Kidney epithelial cell (primary cell): Measurements from ENCODE around the gene COL27A1. TPM values are rescaled to one million over a fixed set of nuclear protein-coding genes. Genes with fewer than 3 reads are reported as not detected.

Experiments used
- DNase-seq: peaks from one replicate; pipeline ENCODE4 v3.0.0-alpha.2; 2010; ENCODE audit warnings: low read depth
- H3K27me3 ChIP-seq: 2 replicates; pipeline ENCODE4 v1.6.0; 2011; ENCODE audit warnings: low read length; ENCODE audit not compliant: control insufficient read depth, insufficient read depth
- H3K36me3 ChIP-seq: 2 replicates; pipeline ENCODE4 v1.5.1; 2011; ENCODE audit warnings: low read length; ENCODE audit not compliant: control insufficient read depth, insufficient read depth
- H3K4me3 ChIP-seq: 2 replicates; pipeline ENCODE4 v1.5.1; 2011; ENCODE audit warnings: low read depth, mild to moderate bottlenecking, control low read depth, low read length
- total RNA-seq: library from RNA; depleted of rRNA; stranded (reverse); fragments of >200 nt; gene quantifications from 2 replicates; pipeline ENCODE4 v1.2.3, GENCODE V29; 2015
- TF ChIP-seq, protein P1 (sequence below): IDR thresholded peaks from 2 replicates; pipeline ENCODE4 v1.5.1; 2011; ENCODE audit warnings: mild to moderate bottlenecking, moderate library complexity, low read length, control low read depth, inconsistent platforms; ENCODE audit not compliant: insufficient read depth, poor library complexity, severe bottlenecking

Gene COL27A1
- total RNA-seq, 1 donor from 2014 or later, result 8.4 TPM

DNA sequence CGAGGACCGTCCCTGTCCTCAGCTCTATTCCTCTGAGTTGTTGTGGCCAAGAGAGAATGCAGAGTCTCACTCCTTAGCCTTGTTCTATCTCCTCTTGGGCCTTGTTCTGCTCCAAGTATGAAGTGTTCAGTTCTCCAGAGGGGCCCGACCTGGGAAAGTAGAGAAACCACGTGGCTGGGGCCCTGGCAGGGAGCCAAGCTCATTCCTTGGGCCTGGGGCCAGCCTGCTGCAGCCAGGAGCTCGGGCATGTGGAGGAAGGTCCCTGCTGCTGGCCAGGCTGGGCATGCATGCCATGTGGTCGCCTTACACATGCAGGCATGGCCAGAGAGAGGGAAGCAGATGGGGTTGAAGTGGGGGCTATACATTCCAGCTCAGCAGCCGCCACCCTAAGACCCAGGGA lies 60.7 kb downstream of the COL27A1 start:
- TF ChIP-seq, protein P1, sequence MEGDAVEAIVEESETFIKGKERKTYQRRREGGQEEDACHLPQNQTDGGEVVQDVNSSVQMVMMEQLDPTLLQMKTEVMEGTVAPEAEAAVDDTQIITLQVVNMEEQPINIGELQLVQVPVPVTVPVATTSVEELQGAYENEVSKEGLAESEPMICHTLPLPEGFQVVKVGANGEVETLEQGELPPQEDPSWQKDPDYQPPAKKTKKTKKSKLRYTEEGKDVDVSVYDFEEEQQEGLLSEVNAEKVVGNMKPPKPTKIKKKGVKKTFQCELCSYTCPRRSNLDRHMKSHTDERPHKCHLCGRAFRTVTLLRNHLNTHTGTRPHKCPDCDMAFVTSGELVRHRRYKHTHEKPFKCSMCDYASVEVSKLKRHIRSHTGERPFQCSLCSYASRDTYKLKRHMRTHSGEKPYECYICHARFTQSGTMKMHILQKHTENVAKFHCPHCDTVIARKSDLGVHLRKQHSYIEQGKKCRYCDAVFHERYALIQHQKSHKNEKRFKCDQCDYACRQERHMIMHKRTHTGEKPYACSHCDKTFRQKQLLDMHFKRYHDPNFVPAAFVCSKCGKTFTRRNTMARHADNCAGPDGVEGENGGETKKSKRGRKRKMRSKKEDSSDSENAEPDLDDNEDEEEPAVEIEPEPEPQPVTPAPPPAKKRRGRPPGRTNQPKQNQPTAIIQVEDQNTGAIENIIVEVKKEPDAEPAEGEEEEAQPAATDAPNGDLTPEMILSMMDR, result no peak
- no peak for DNase-seq
- peaks cover 3% of the 10 kb centered on the region for H3K36me3 ChIP-seq

DNA sequence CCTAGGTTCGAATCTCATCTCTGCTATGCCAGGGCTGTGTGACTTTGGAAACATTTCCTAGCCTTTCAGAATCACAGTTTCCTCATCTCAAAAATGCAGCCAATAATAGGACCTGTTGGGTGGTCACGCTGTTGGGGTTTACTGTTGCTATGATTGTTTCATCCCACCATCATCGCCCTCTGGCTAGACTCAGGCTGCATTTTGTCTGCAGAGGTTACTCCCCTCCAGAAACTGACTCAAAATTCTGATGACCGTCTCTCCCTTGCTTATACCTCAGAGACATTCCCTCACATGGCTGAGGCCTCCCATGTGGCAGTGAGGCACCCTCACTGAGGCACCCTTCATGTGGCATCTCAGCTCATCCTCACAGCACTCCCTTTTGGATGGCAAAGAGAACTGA lies 61.6 kb downstream of the COL27A1 start:
- no peak for DNase-seq
- Histone ChIP-seq H3K4me3 (no peak overlapping the region), H3K27me3 (no peaks in the 10 kb centered on the region), H3K36me3 (peaks cover 1% of the 10 kb centered on the region)
- TF ChIP-seq, protein P1, result no peak

More for the DNA sequence above, 60.7 kb downstream of the COL27A1 start:
- H3K27me3 ChIP-seq, result no peaks in the 10 kb centered on the region
- no peak overlapping the region for H3K4me3 ChIP-seq

DNA sequence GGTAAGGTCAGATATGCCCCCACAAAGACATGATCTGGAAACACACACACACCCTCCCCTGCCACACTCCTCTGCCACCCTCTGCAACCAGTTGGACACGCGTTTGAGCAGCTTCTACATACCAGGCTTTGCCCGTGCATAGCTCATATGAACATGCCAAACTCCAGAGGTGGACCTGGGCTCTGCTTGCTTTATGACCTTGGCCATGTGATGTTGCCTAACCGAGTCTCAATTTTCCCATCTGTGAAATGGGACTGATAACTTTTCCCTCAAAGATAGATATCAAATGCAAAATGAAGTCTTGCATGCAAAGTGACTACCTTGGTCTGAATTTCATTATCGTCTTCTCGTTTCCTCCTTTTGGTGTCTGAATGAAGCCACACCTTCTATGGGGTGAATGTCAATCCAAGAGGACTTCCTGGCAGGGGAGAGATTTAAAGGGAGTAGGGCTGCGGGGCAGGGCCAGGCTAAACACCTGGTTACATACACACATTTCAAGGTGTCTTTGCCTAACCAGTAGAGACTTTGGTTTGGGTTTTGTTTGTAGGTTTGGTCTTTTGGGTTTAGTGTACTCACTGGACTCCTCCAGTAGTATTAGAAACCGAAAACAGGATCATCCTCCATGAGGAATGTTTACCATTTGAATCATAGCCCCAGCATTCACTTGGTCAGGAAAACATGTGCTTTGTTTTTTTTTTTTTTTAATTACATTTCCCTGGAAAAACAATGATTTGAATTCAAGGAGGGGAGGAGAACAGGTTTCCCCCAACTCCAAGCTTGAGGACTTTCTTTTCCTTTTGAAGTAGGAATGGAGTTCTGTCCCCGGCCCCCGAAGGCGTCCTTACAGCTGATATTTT lies 63.2 kb downstream of the COL27A1 start:
- Histone ChIP-seq H3K36me3 (no peaks in the 10 kb centered on the region), H3K4me3 (no peak overlapping the region), H3K27me3 (no peaks in the 10 kb centered on the region)
- TF ChIP-seq, protein P1, result no peak
- no peak for DNase-seq

DNA sequence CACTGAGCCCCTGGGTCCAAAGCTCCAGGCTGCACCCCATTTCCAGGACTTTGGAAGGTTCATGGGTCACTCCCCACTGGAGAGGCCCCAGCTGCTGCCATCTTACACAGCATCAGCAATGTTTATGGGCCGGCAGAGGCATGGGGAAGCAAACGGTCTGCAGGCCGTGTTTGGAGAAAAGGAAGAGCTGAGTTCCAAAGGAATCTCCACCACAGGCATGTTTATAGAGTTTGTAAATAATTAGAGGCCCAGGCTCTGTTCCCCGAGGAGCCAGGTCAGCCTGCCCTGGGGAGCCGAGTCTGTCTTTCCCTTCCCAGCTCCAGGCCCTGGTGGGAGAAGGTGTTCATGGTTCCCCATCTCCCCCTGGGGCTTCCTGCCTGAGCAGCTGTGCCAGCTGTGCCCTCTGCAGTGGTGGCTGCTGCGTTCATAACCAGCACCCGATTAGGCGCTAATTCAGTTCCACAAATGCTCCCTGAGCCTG lies 64.8 kb downstream of the COL27A1 start:
- Histone ChIP-seq H3K36me3 (no peaks in the 10 kb centered on the region), H3K27me3 (no peaks in the 10 kb centered on the region), H3K4me3 (no peak overlapping the region)
- no peak for DNase-seq
- TF ChIP-seq, protein P1, result no peak

DNA sequence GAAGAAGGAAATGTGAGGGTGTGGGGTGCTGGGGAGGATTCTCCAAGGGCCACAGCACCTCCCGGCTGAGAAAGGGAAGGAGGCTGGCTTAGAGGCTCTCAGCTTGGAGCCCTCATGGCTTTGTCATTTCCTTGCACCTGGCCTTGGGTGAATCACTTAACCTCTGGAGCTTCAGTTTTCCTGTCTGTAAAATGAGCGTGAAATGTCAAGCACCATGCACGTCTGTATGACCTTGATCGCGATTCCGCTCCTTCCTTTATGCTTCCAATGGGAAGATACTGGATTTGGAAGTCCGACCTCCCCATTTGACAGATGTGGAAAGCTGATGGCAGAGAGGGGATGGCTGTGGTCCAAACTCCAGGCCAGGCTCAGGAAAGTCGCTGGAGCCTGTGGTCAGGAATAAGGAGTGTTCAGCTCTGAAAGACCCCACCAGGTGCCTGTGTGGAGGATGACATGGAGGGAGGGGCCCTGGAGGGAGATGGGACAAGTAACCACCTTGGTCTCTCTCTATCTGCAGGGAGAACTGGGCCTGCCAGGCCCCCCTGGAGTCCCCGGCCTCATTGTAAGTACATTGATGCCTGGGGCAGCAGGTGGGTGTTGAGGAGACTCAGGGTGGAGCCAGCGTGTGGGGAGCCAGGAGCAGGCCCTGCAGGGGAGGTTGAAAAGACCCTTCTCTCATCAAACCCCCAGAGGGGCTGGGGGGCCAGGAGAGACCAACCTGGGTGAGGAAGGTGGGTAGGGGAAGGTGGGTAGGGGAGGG lies 66.5 kb downstream of the COL27A1 start:
- Histone ChIP-seq H3K4me3 (no peak overlapping the region), H3K27me3 (no peaks in the 10 kb centered on the region), H3K36me3 (no peaks in the 10 kb centered on the region)
- no peak for DNase-seq
- TF ChIP-seq, protein P1, result no peak
